Measurements from ENCODE around the gene RBM46. TPM values are rescaled to one million over a fixed set of nuclear protein-coding genes. Genes with fewer than 3 reads are reported as not detected.
A peak's percentile ranks its signal among the peaks of the same experiment; 100 is the strongest.

The RBM46 gene, protein sequence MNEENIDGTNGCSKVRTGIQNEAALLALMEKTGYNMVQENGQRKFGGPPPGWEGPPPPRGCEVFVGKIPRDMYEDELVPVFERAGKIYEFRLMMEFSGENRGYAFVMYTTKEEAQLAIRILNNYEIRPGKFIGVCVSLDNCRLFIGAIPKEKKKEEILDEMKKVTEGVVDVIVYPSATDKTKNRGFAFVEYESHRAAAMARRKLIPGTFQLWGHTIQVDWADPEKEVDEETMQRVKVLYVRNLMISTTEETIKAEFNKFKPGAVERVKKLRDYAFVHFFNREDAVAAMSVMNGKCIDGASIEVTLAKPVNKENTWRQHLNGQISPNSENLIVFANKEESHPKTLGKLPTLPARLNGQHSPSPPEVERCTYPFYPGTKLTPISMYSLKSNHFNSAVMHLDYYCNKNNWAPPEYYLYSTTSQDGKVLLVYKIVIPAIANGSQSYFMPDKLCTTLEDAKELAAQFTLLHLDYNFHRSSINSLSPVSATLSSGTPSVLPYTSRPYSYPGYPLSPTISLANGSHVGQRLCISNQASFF
- 0.25 and 0.44 TPM in 2 replicates for total RNA-seq (2012; rRNA removed)

DNA sequence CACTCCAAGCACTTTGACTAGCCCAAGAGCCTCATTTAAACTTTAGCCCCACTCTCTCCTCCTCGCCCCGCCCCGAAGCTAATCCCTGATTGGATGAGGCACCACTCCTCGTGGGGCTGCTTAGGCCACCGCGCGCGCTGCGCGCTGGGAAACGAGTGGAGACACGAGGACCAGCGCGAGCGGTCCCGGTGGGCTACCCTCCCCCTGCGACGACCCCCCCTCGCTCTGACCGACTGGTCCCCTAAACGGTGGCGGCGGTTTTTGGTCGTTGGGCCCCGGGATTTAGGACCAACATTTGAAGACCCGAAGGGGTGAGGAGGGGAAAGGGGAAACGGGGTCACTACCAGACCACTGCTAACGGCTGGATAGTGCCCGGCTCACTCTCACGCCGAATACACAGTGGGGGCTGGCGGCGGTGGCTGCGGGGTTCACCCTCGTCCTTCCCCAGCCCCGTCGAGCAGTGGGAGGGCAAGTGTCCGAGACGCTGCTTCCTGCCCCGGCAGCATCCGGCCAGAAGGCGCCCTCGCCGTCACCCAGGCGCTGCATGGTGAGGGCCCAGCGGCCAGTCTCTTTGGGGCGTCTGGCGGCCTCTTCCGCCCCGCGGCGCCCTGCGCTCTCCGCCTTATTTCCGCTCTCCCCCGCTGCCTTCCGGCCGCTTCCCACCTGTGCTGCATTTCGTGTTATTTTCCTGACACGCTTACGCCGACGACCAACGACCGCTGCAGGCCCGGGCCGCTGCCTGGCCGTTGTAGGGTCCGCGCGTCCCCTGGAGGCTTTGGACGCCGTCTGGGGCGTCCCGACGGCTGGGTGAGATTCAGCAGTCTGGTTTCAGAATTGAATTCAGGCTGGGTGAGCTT, at the start of gene RBM46:
RBM46 (plus strand) TSS at position 147 of the 857 bp plus-strand sequence. CDS start 15,481 bp downstream, outside the sequence.
- Histone ChIP-seq H3K4me2 (ENCODE audit: low read length) (no peak within 1 kb of the TSS), H3K27me3 (ENCODE audit: control insufficient read depth, insufficient read depth, low read length) (peaks cover 5% of the 10 kb centered on the region), H3K9ac (ENCODE audit: low read depth, low read length) (no peak within 1 kb of the TSS), H3K4me1 (ENCODE audit: control insufficient read depth, insufficient read depth, low read length) (no peaks in the 10 kb centered on the region), H3K36me3 (ENCODE audit: insufficient read depth, low read length) (no peaks in the 10 kb centered on the region), H3K4me3 (ENCODE audit: low read length) (no peak within 1 kb of the TSS), H3K9me3 (replicated peaks; ENCODE audit: low read length) (no peaks in the 10 kb centered on the region)

- Histone ChIP-seq H3K27me3 (ENCODE audit: control insufficient read depth, insufficient read depth, low read length) (peaks cover 12% of the 10 kb centered on the region), H3K4me3 (ENCODE audit: low read length) (no peak overlapping the region), H3K4me1 (ENCODE audit: control insufficient read depth, insufficient read depth, low read length) (no peaks in the 10 kb centered on the region), H3K36me3 (ENCODE audit: insufficient read depth, low read length) (no peaks in the 10 kb centered on the region), H3K9me3 (replicated peaks; ENCODE audit: low read length) (no peaks in the 10 kb centered on the region), H3K9ac (ENCODE audit: low read depth, low read length) (no peak overlapping the region), H3K4me2 (ENCODE audit: low read length) (no peak overlapping the region)
Observed at GRCh38 chr4:154731756-154732155, 49.3 kb upstream of the RBM46 start.

DNA sequence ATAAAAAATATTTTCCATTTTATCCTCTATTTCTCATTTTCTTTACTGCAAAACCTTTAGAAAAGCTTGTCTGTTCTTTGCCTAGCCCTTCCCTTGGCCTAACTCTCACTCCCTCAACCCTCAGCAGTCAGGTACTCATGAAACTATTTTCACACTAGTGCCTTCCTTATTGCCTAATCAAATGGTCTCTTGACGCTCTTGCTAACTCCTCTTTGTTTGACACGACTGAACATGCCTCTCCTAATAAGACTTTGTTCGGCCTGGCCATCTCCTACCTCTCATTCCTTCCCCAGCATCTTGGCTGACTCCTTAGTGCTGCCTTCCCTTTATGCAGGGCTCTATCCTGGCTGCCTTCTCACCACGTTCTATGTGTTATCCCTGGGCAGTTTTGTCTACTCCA, 48.4 kb upstream of the RBM46 start:
- Histone ChIP-seq H3K27me3 (ENCODE audit: control insufficient read depth, insufficient read depth, low read length) (peaks cover 12% of the 10 kb centered on the region), H3K9ac (ENCODE audit: low read depth, low read length) (no peak overlapping the region), H3K4me1 (ENCODE audit: control insufficient read depth, insufficient read depth, low read length) (no peaks in the 10 kb centered on the region), H3K9me3 (replicated peaks; ENCODE audit: low read length) (no peaks in the 10 kb centered on the region), H3K4me3 (ENCODE audit: low read length) (no peak overlapping the region), H3K4me2 (ENCODE audit: low read length) (no peak overlapping the region), H3K36me3 (ENCODE audit: insufficient read depth, low read length) (no peaks in the 10 kb centered on the region)

DNA sequence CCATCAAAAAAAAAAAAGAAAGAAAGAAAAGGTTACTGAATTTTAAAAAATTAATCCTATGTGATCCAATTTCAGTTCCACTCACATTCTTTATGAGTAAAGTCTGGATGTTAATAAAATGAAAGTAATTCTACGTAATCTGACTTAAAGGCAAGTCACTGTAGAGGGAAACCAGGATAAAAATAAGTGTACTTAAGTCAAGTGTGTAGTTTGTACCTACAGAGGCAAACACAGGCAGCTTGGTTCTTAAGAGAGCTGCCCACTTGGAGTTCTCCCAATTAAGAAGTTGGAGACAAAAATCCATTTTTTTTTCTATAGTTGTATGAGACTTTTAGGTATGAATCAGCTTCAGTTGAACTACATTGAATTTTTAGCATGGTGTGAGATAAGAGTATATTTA, 44.3 kb upstream of the RBM46 start:
- Histone ChIP-seq H3K4me2 (ENCODE audit: low read length) (no peak overlapping the region), H3K4me1 (ENCODE audit: control insufficient read depth, insufficient read depth, low read length) (peaks cover 7% of the 10 kb centered on the region), H3K27me3 (ENCODE audit: control insufficient read depth, insufficient read depth, low read length) (peaks cover 26% of the 10 kb centered on the region), H3K9ac (ENCODE audit: low read depth, low read length) (no peak overlapping the region), H3K9me3 (replicated peaks; ENCODE audit: low read length) (no peaks in the 10 kb centered on the region), H3K4me3 (ENCODE audit: low read length) (no peak overlapping the region), H3K36me3 (ENCODE audit: insufficient read depth, low read length) (no peaks in the 10 kb centered on the region)

DNA sequence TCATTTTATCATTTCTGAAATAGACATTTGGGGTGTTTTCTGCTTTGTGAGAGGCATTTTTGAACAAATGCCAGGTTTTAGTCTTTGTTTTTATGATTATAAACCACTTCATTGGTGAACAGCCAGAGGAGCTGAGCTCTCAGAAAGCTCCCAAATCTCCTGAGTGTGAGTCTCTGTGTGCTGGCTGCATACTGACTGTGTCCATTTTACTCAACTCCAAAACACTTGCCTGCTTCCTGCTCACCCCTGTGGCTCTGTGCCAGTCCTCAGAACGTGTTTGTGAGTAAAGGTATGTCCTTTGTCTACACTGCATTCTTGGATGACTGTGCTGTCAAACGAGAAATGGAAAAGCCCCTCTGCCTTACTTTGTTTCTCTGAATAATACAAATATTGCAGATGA, 42.6 kb upstream of the RBM46 start:
- no peaks in the 10 kb centered on the region for H3K36me3 ChIP-seq (ENCODE audit: insufficient read depth, low read length)
- no peak overlapping the region for H3K4me2 ChIP-seq (ENCODE audit: low read length)
- no peaks in the 10 kb centered on the region for H3K9me3 ChIP-seq (replicated peaks; ENCODE audit: low read length)
- H3K4me1 ChIP-seq (ENCODE audit: control insufficient read depth, insufficient read depth, low read length): peaks cover 19% of the 10 kb centered on the region
- no peak overlapping the region for H3K9ac ChIP-seq (ENCODE audit: low read depth, low read length)
- no peak overlapping the region for H3K4me3 ChIP-seq (ENCODE audit: low read length)
- peaks cover 36% of the 10 kb centered on the region for H3K27me3 ChIP-seq (ENCODE audit: control insufficient read depth, insufficient read depth, low read length)

GRCh38 chr4:154739111-154739510, 42.0 kb upstream of the RBM46 start:
- Histone ChIP-seq H3K36me3 (ENCODE audit: insufficient read depth, low read length) (no peaks in the 10 kb centered on the region), H3K4me3 (ENCODE audit: low read length) (no peak overlapping the region), H3K9me3 (replicated peaks; ENCODE audit: low read length) (no peaks in the 10 kb centered on the region), H3K27me3 (ENCODE audit: control insufficient read depth, insufficient read depth, low read length) (peaks cover 37% of the 10 kb centered on the region), H3K9ac (ENCODE audit: low read depth, low read length) (no peak overlapping the region), H3K4me2 (ENCODE audit: low read length) (no peak overlapping the region), H3K4me1 (ENCODE audit: control insufficient read depth, insufficient read depth, low read length) (peaks cover 25% of the 10 kb centered on the region)

- Histone ChIP-seq H3K9ac (ENCODE audit: low read depth, low read length) (no peak overlapping the region), H3K36me3 (ENCODE audit: insufficient read depth, low read length) (no peaks in the 10 kb centered on the region), H3K4me3 (ENCODE audit: low read length) (no peak overlapping the region), H3K9me3 (replicated peaks; ENCODE audit: low read length) (no peaks in the 10 kb centered on the region), H3K4me1 (ENCODE audit: control insufficient read depth, insufficient read depth, low read length) (peaks cover 27% of the 10 kb centered on the region), H3K4me2 (ENCODE audit: low read length) (no peak overlapping the region), H3K27me3 (ENCODE audit: control insufficient read depth, insufficient read depth, low read length) (peaks cover 47% of the 10 kb centered on the region)
Observed at GRCh38 chr4:154740462-154740861, 40.6 kb upstream of the RBM46 start.

GRCh38 chr4:154741131-154741665, 39.9 kb upstream of the RBM46 start:
- no peak overlapping the region for H3K4me2 ChIP-seq (ENCODE audit: low read length)
- no peak overlapping the region for H3K4me3 ChIP-seq (ENCODE audit: low read length)
- peaks cover 55% of the 10 kb centered on the region for H3K27me3 ChIP-seq (ENCODE audit: control insufficient read depth, insufficient read depth, low read length)
- no peaks in the 10 kb centered on the region for H3K36me3 ChIP-seq (ENCODE audit: insufficient read depth, low read length)
- no peak overlapping the region for H3K9ac ChIP-seq (ENCODE audit: low read depth, low read length)
- H3K4me1 ChIP-seq (ENCODE audit: control insufficient read depth, insufficient read depth, low read length): peaks cover 27% of the 10 kb centered on the region
- no peaks in the 10 kb centered on the region for H3K9me3 ChIP-seq (replicated peaks; ENCODE audit: low read length)

- Histone ChIP-seq H3K27me3 (ENCODE audit: control insufficient read depth, insufficient read depth, low read length) (peaks cover 61% of the 10 kb centered on the region), H3K9ac (ENCODE audit: low read depth, low read length) (no peak overlapping the region), H3K4me2 (ENCODE audit: low read length) (peak overlapping the region; percentile 70), H3K4me1 (ENCODE audit: control insufficient read depth, insufficient read depth, low read length) (peaks cover 27% of the 10 kb centered on the region), H3K36me3 (ENCODE audit: insufficient read depth, low read length) (no peaks in the 10 kb centered on the region), H3K4me3 (ENCODE audit: low read length) (peak overlapping the region; percentile 24), H3K9me3 (replicated peaks; ENCODE audit: low read length) (no peaks in the 10 kb centered on the region)
Observed at GRCh38 chr4:154741922-154742850, 38.9 kb upstream of the RBM46 start.

DNA sequence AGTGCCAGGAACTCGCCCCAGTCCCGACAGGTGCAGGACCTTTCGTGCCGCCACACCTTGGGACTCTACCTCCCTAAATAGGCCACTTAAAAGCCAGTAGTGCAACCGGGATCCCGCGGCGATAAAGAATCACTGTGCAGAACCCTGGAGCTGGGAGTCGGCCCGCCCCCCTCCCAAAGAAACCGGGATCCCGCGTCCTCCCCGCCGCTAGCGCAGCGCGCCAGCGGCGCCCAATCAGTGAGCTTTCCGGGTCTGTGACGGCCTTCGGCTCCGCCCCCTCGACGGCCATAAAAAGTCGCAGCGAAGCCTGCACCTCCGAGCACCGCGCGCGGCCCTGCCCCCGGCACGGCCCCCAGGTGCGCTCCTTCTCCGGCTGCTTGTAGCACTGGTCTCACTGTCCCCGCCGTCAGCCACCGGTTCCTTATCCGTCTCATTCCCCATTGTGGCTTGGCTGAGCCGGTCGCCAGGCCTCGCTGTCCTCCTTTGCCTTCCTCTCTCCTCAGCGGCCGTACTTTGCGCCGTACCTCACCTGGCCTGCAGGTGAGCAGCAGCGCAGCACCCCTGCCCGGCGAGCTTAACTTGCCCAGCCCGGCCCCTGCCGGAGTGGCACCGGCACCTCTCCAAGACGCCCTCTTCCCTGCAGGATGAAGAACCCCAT, 37.3 kb upstream of the RBM46 start, which contains the start of gene LRAT:
LRAT (plus strand) TSS at position 318 of the 658 bp plus-strand sequence; CDS start at position 645, 327 bp downstream.
- Histone ChIP-seq H3K4me1 (ENCODE audit: control insufficient read depth, insufficient read depth, low read length) (peaks cover 20% of the 10 kb centered on the region), H3K9me3 (replicated peaks; ENCODE audit: low read length) (no peaks in the 10 kb centered on the region), H3K36me3 (ENCODE audit: insufficient read depth, low read length) (no peaks in the 10 kb centered on the region), H3K9ac (ENCODE audit: low read depth, low read length) (no peak within 1 kb of the TSS), H3K4me2 (ENCODE audit: low read length) (peak within 1 kb of the TSS; percentile 80), H3K4me3 (ENCODE audit: low read length) (peak within 1 kb of the TSS; percentile 61), H3K27me3 (ENCODE audit: control insufficient read depth, insufficient read depth, low read length) (peaks cover 71% of the 10 kb centered on the region)

Data from skeletal muscle satellite cell (primary cell).